SKM-1 treated with dmso at 0.1 percent for 144 hours (cell line): ENCODE measurements around the gene MEN1.

Experiments
- DNase-seq: peaks from one replicate; lab custom pipeline; 2025; ENCODE audit not compliant: unreplicated experiment; lab: John Stamatoyannopoulos, UW

The MEN1 gene

GRCh38 chr11:64788321-64789215 lies 21.8 kb downstream of the MEN1 start:
- no peak for DNase-seq

GRCh38 chr11:64787526-64788320 lies 22.6 kb downstream of the MEN1 start:
- peak; percentile 41 for DNase-seq

GRCh38 chr11:64786308-64786707 lies 24.0 kb downstream of the MEN1 start:
- no peak for DNase-seq

- DNase-seq: no peak
Measured at GRCh38 chr11:64784813-64785581, 25.4 kb downstream of the MEN1 start.

GRCh38 chr11:64778473-64779298 lies 31.7 kb downstream of the MEN1 start, which contains the start of gene SF1:
Gene SF1, minus strand, starts transcription at chr11:64778542. Its CDS starts 150 bp downstream, at chr11:64778392.
- peak; percentile 99 for DNase-seq

GRCh38 chr11:64778223-64778472 lies 32.2 kb downstream of the MEN1 start:
- no peak for DNase-seq

GRCh38 chr11:64777449-64778222 lies 32.7 kb downstream of the MEN1 start:
- DNase-seq: peak; percentile 73

GRCh38 chr11:64776875-64777274 lies 33.5 kb downstream of the MEN1 start:
- DNase-seq: no peak

- no peak for DNase-seq
Measured at GRCh38 chr11:64776425-64776824, 33.9 kb downstream of the MEN1 start.

GRCh38 chr11:64774144-64774543 lies 36.2 kb downstream of the MEN1 start:
- DNase-seq: no peak

- DNase-seq: no peak
Measured at GRCh38 chr11:64772303-64773018, 37.9 kb downstream of the MEN1 start.

GRCh38 chr11:64771861-64772260 lies 38.5 kb downstream of the MEN1 start:
- no peak for DNase-seq

GRCh38 chr11:64770120-64770519 lies 40.2 kb downstream of the MEN1 start:
- DNase-seq: no peak

GRCh38 chr11:64769283-64769682 lies 41.1 kb downstream of the MEN1 start:
- DNase-seq: no peak

- no peak for DNase-seq
Measured at GRCh38 chr11:64768300-64768694, 42.1 kb downstream of the MEN1 start.

GRCh38 chr11:64767344-64768299 lies 42.7 kb downstream of the MEN1 start:
- DNase-seq: peak; percentile 37

- DNase-seq: no peak
Measured at GRCh38 chr11:64766881-64767280, 43.5 kb downstream of the MEN1 start.
